AG04450 (cell line): ENCODE measurements around the gene ZNF512B. TPM values are rescaled to one million over a fixed set of nuclear protein-coding genes. Genes with fewer than 3 reads are reported as not detected.
"Not testable (repeated sequence)": the region's sequence is repeated elsewhere in the genome, so short reads cannot be mapped to it uniquely, and the experiment has no call there.

Source experiments
- CTCF ChIA-PET: fragments of 300-600, 350-600 bp; formaldehyde crosslinking; extraction: SDS; loops from one replicate; lab custom pipeline; 2022; ENCODE audit warnings: antibody characterized with exemption, inconsistent platforms; lab: Charles Lee
- POLR2A ChIA-PET: fragments of 350-600 bp; formaldehyde crosslinking; extraction: SDS; loops from one replicate; lab custom pipeline; 2021; ENCODE audit warnings: antibody characterized with exemption, inconsistent platforms; lab: Yijun Ruan, JAX
- DNase-seq: peaks from one replicate; pipeline ENCODE4 v3.0.0-alpha.2; 2011; ENCODE audit warnings: low read depth, low spot score
- H3K27ac ChIP-seq: one replicate; pipeline ENCODE4 v1.5.1; 2012; ENCODE audit warnings: low read depth, low read length, control low read depth
- H3K27me3 ChIP-seq: one replicate; pipeline ENCODE4 v1.6.0; 2012; ENCODE audit warnings: low read length; ENCODE audit not compliant: control insufficient read depth, insufficient read depth
- H3K4me3 ChIP-seq: 2 replicates; pipeline ENCODE4 v1.5.1; 2011; ENCODE audit warnings: mild to moderate bottlenecking, low read depth, low read length, control low read depth
- H3K9me3 ChIP-seq: 2 replicates; pipeline ENCODE4 v1.5.1; 2012; ENCODE audit warnings: low read length; ENCODE audit not compliant: control insufficient read depth, insufficient read depth
- polyA plus RNA-seq: library from polyadenylated mRNA; depleted of rRNA; stranded (reverse); fragments of >200 nt; gene quantifications from 2 replicates; pipeline ENCODE4 v1.2.3, GENCODE V29; 2011
- TF ChIP-seq, protein P1 (sequence below): IDR thresholded peaks from 2 replicates; pipeline ENCODE4 v1.5.1; 2011; ENCODE audit warnings: low read depth, low read length, control low read depth, inconsistent platforms

ZNF512B gene
- polyA plus RNA-seq, 1 experiment = 4.0 TPM

DNA sequence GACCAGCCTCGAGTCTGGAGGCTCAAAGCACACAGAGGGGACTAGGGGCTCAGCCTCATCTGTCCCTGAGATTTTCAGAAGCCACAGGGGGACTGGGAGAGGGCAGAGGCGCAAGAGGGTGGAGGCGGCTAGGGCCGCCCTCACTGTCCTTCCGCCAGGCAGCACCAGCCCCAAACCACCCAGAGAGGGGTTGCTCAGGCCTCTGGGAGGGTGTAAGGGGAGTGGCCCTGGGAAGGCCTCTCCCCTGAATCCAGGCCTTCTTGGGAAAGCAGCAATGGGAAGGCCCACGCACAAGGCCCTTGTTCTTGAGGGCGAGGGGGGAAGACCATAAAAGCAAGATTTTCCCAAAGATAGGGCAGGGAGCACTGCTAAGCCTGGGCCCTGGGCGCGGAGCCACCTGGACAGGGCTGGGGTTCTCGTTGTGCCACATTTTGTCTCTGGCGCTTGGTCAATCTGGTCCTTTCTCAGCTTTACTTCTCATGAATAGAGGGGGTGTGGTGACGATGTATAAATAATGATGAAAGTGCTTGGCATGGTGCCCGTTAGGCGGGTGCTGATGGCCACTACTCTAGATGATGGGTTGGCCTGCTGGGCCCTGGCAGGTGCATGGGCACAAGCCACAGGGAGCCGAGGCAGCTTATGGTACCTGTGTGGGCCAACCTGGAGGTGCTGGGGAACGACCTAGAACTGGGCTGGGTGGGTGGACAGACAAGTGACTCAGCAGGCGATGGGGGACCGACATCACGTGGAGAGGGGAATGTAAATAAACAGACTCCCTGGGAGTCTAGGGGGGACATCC is 4.9 kb upstream of the ZNF512B start:
- CTCF ChIA-PET = interaction anchor here (0.6 to 2.8 kb wide), 13 partner anchors 9 to 585 kb away, joined by 3 to 24 read pairs (median 4); no protein-coding TSS in a partner anchor
- TF ChIP-seq, protein P1, sequence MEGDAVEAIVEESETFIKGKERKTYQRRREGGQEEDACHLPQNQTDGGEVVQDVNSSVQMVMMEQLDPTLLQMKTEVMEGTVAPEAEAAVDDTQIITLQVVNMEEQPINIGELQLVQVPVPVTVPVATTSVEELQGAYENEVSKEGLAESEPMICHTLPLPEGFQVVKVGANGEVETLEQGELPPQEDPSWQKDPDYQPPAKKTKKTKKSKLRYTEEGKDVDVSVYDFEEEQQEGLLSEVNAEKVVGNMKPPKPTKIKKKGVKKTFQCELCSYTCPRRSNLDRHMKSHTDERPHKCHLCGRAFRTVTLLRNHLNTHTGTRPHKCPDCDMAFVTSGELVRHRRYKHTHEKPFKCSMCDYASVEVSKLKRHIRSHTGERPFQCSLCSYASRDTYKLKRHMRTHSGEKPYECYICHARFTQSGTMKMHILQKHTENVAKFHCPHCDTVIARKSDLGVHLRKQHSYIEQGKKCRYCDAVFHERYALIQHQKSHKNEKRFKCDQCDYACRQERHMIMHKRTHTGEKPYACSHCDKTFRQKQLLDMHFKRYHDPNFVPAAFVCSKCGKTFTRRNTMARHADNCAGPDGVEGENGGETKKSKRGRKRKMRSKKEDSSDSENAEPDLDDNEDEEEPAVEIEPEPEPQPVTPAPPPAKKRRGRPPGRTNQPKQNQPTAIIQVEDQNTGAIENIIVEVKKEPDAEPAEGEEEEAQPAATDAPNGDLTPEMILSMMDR = no peak
- POLR2A ChIA-PET = interaction anchor here (0.9 kb wide), 2 partner anchors 110 to 347 kb away, joined by 4 read pairs; partner anchors contain the start of gene TPD52L2
- no peaks in the 10 kb centered on the region for H3K27me3 ChIP-seq
- DNase-seq = no peak
- H3K9me3 ChIP-seq = no peaks in the 10 kb centered on the region; the same call in 1 of the 2 replicates
- H3K27ac ChIP-seq = peak overlapping the region; percentile 65
- H3K4me3 ChIP-seq = no peak overlapping the region

DNA sequence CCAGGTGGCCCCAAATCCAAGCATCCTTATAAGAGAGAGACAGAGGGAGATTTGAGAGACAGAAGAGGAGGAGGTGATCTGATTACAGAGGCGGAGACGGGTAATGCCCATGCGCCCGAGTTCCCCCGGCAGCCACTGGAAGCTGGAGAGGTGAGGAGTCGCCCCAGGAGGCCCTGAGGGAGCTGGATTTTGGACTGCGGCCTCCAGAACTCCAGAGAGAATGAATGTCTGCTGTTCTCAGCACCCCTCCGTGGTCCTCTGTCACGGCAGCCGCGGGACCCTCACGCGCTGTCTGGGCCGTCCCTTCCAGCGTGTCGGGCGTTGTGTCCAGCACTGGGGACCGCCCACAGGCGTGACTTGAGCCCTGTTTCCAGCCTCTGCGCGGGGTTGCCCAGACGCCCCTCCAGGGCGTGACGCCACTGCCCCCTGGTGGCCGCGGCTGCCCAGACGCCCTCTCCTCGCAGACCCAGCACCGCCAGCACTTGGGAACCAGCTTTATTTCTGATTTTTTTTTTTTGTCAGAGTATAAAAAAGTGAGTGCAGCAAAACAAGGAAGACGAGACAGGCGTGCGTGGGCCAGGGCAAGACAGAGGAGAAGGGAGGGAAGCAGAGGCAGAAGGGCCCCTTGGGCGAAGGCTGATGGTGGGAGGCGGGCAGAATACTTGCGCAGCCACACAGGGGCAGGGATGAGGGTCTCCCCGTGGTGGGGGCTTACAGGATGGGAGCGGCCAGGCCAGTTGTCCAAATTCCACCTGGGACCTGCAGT is 4.1 kb upstream of the ZNF512B start:
- H3K27me3 ChIP-seq = no peaks in the 10 kb centered on the region
- peak overlapping the region; percentile 65 for H3K27ac ChIP-seq
- H3K9me3 ChIP-seq = no peaks in the 10 kb centered on the region; the same call in 1 of the 2 replicates
- peak overlapping the region; percentile 53 for H3K4me3 ChIP-seq
- ChIA-PET CTCF (interaction anchor here (0.6 to 2.8 kb wide), 17 partner anchors 10 to 584 kb away, joined by 3 to 24 read pairs (median 4); partner anchors contain the start of gene TPD52L2), POLR2A (interaction anchor here (0.8 to 0.9 kb wide), 3 partner anchors 17 to 346 kb away, joined by 3 to 4 read pairs (median 4); partner anchors contain the start of genes TPD52L2 and UCKL1)
- TF ChIP-seq, protein P1 = peak; percentile 98
- peak; percentile 55 for DNase-seq

DNA sequence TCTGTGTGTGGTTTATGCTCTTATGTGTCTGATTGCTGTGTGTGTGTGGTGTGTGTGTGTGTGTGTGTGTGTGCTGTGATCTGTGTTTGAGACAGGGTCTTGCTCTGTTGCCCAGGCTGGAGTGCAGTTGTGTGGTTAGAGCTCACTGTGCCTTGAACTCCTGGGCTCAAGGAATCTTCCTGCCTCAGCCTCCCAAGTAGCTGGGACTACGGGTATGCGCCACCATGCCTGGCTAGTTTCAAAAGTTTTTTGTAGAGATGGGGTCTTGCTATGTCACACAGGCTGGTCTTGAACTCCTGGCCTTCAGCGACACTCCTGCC is 3.4 kb upstream of the ZNF512B start:
- POLR2A ChIA-PET = interaction anchor here (0.8 kb wide), 1 partner anchor 17 kb away, joined by 3 read pairs; the partner anchor contains the start of gene UCKL1
- peaks cover 6% of the 10 kb centered on the region; the same call in 1 of the 2 replicates for H3K9me3 ChIP-seq
- H3K27ac ChIP-seq = no peak overlapping the region
- no peak for DNase-seq
- H3K27me3 ChIP-seq = no peaks in the 10 kb centered on the region
- CTCF ChIA-PET = interaction anchor here (0.6 to 2.8 kb wide), 12 partner anchors 10 to 531 kb away, joined by 3 to 24 read pairs (median 5); partner anchors contain the start of gene TPD52L2
- TF ChIP-seq, protein P1 = no peak
- H3K4me3 ChIP-seq = no peak overlapping the region

DNA sequence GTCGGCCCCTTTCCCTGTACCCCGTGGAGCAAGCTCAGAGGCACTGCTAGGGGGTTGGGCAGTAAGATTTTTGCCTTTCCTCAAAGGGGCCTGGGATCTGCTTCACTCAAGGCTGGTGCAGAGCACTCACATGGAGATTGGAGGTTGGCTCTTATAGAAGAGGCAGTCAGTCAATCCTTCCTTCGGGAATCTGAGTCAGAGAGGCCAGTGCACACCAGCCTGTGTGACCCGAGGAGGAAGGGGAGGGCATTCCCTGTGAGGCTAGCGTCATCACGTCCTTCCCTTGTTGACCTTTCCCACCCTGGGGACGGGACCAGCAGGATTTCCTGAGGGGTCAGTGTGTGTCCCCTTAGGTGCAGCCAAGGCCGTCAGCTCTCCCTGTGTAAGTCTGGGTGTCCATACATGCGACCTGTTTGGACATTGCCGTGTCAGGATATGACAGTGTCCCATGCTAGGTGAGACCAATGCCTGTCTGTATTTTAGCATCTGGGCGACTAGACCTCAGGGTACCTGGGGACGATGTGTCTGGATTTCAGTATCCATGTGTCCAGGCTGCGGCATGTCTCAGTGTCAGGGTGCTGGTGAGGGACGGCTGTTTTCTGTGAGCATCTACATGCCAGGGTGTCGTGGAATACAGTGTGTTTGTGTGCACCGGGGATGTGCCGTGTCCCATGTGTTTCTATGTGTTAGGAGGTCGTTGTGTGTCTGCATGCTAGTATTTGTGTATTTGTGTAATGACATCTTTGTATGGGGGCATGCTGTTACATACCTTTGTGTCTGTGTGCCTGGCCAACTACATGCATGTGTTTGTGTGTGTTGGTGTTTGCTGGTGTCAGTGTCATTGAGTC is 2.8 kb upstream of the ZNF512B start:
- Histone ChIP-seq H3K4me3 (no peak overlapping the region), H3K27ac (peak overlapping the region; percentile 47), H3K9me3 (peaks cover 12% of the 10 kb centered on the region), H3K27me3 (no peaks in the 10 kb centered on the region)
- TF ChIP-seq, protein P1 = no peak
- ChIA-PET CTCF (interaction anchor here (0.7 to 2.8 kb wide), 3 partner anchors 434 to 1790 kb away, joined by 3 to 24 read pairs (median 6); no protein-coding TSS in a partner anchor), POLR2A (no interaction called here)
- DNase-seq = no peak

DNA sequence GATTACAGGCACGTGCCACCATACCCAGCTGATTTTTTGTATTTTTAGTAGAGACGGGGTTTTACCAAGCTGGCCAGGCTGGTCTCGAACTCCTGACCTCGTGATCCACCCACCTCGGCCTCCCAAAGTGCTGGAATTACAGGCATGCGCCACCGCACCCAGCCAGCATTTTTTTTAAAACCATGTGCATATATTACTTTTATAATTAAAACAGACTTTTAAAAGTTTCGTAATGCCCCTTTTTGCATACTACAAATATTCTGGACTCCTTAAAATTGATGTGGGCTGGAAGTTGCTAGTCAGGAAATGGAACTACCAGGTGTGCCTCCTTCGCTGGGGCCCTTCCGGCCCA is 2.2 kb upstream of the ZNF512B start:
- POLR2A ChIA-PET, DNase-seq, H3K4me3 ChIP-seq, H3K27me3 ChIP-seq: not testable (repeated sequence)
- Histone ChIP-seq H3K9me3 (peaks cover 18% of the 10 kb centered on the region), H3K27ac (peak overlapping the region; percentile 47)
- CTCF ChIA-PET = interaction anchor here (0.6 to 2.8 kb wide), 3 partner anchors 411 to 1790 kb away, joined by 3 to 24 read pairs (median 6); no protein-coding TSS in a partner anchor
